DND-41 (cell line): ENCODE measurements around the gene ANKFN1.

Source experiments
- ATAC-seq: fragments of 200-7000 bp; cut with Tn5 transposase; 3 replicates; pipeline ENCODE4 v1.9.1; 2021; ENCODE audit warnings: low read depth; ENCODE audit not compliant: insufficient read depth
- DNase-seq: peaks from one replicate; pipeline ENCODE4 v3.0.0-alpha.2; 2020
- H2AFZ ChIP-seq: 2 replicates; pipeline ENCODE4 v1.6.0; 2012; ENCODE audit warnings: low read depth, low read length
- H3K27ac ChIP-seq: 2 replicates; pipeline ENCODE4 v1.5.1; 2012; ENCODE audit warnings: low read length, inconsistent platforms
- H3K27me3 ChIP-seq: fragments of 200-600 bp; sonication (generic); 2 replicates; pipeline ENCODE4 v1.6.0; 2012; ENCODE audit warnings: low read length, mild to moderate bottlenecking, inconsistent platforms; ENCODE audit not compliant: insufficient read depth, poor library complexity
- H3K36me3 ChIP-seq: 2 replicates; pipeline ENCODE4 v1.5.1; 2012; ENCODE audit warnings: low read length, inconsistent platforms; ENCODE audit not compliant: insufficient read depth
- H3K4me1 ChIP-seq: 2 replicates; pipeline ENCODE4 v1.5.1; 2012; ENCODE audit warnings: mild to moderate bottlenecking, low read length; ENCODE audit not compliant: insufficient read depth
- H3K4me2 ChIP-seq: 2 replicates; pipeline ENCODE4 v1.6.0; 2012; ENCODE audit warnings: mild to moderate bottlenecking, moderate library complexity, low read length, inconsistent platforms; ENCODE audit not compliant: insufficient read depth
- H3K4me3 ChIP-seq, 2 experiments: fragments of 200-600 bp in 1 of 2; shearing (Covaris generic) in 1 of 2; 2 replicates each; pipeline ENCODE4 v1.5.1; 2012 to 2016; ENCODE audit warnings: inconsistent platforms in 2 of 2, low read length in 2 of 2, mild to moderate bottlenecking in 2 of 2, low read depth in 1 of 2, moderate library complexity in 1 of 2
- H3K79me2 ChIP-seq: 2 replicates; pipeline ENCODE4 v1.6.0; 2012; ENCODE audit warnings: low read length, inconsistent platforms; ENCODE audit not compliant: insufficient read depth
- H3K9ac ChIP-seq: 2 replicates; pipeline ENCODE4 v1.6.0; 2012; ENCODE audit warnings: low read depth, mild to moderate bottlenecking, inconsistent platforms, low read length, moderate library complexity
- H3K9me3 ChIP-seq: 2 replicates; pipeline ENCODE4 v1.5.1; 2012; ENCODE audit warnings: low read length, moderate library complexity, mild to moderate bottlenecking, inconsistent platforms; ENCODE audit not compliant: insufficient read depth, severe bottlenecking
- H4K20me1 ChIP-seq: 2 replicates; pipeline ENCODE4 v1.6.0; 2012; ENCODE audit warnings: low read length; ENCODE audit not compliant: insufficient read depth
- EZH2 ChIP-seq: IDR thresholded peaks from 3 replicates; pipeline ENCODE4 v1.6.1; 2012; ENCODE audit warnings: borderline replicate concordance, low read depth, mild to moderate bottlenecking, moderate library complexity, low read length, inconsistent platforms; ENCODE audit not compliant: severe bottlenecking
- TF ChIP-seq, protein P1 (sequence below): IDR thresholded peaks from 2 replicates; pipeline ENCODE4 v1.5.1; 2012; ENCODE audit warnings: borderline replicate concordance, low read length, moderate library complexity, mild to moderate bottlenecking; ENCODE audit not compliant: poor library complexity, severe bottlenecking; ENCODE audit errors: extremely low read depth

The ANKFN1 gene

GRCh38 chr17:56291226-56291805, 138.0 kb downstream of the ANKFN1 start:
- no peaks in the 10 kb centered on the region for H4K20me1 ChIP-seq
- no peaks in the 10 kb centered on the region for H3K36me3 ChIP-seq
- ATAC-seq (no peak), DNase-seq (no peak)
- peak overlapping the region; percentile 95 for H3K27ac ChIP-seq
- H3K9ac ChIP-seq: peak overlapping the region; percentile 43
- H3K4me3 ChIP-seq: no peak overlapping the region
- H3K4me2 ChIP-seq: no peak overlapping the region
- H2AFZ ChIP-seq: peak overlapping the region; percentile 21; the same call in 1 of the 2 replicates
- H3K4me1 ChIP-seq: peaks cover 71% of the 10 kb centered on the region
- H3K9me3 ChIP-seq: no peaks in the 10 kb centered on the region
- H3K27me3 ChIP-seq: no peaks in the 10 kb centered on the region
- TF ChIP-seq, protein P1, sequence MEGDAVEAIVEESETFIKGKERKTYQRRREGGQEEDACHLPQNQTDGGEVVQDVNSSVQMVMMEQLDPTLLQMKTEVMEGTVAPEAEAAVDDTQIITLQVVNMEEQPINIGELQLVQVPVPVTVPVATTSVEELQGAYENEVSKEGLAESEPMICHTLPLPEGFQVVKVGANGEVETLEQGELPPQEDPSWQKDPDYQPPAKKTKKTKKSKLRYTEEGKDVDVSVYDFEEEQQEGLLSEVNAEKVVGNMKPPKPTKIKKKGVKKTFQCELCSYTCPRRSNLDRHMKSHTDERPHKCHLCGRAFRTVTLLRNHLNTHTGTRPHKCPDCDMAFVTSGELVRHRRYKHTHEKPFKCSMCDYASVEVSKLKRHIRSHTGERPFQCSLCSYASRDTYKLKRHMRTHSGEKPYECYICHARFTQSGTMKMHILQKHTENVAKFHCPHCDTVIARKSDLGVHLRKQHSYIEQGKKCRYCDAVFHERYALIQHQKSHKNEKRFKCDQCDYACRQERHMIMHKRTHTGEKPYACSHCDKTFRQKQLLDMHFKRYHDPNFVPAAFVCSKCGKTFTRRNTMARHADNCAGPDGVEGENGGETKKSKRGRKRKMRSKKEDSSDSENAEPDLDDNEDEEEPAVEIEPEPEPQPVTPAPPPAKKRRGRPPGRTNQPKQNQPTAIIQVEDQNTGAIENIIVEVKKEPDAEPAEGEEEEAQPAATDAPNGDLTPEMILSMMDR: no peak
- H3K79me2 ChIP-seq: no peaks in the 10 kb centered on the region

DNA sequence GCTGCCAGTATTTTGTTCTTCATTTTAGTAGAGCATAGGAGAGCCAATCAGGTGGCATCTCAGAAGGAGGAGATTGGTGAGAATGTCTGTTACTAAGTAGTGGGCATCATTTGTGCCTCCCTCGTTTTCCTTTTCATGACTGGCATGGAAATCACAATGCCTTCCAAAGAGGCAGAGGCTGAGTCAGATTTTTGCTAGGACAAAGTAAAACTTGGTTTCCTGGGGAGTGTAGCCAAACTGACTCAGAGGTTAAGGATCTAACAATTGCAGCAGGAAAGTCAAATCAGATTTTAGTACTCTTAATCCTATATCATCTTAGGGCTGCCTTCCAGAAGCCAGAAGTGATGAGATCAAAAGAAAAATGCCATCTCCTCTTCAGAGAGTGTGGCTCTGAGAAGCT, 138.7 kb downstream of the ANKFN1 start:
- H3K27me3 ChIP-seq: no peaks in the 10 kb centered on the region
- H3K27ac ChIP-seq: peak overlapping the region; percentile 95
- TF ChIP-seq, protein P1: no peak
- no peak for TF ChIP-seq EZH2
- no peak overlapping the region for H3K4me3 ChIP-seq
- no peaks in the 10 kb centered on the region for H3K79me2 ChIP-seq
- peaks cover 78% of the 10 kb centered on the region for H3K4me1 ChIP-seq
- no peak for ATAC-seq
- H2AFZ ChIP-seq: 0 out of 2 replicates have a peak overlapping the region, but pooled peaks have one; percentile 31
- no peaks in the 10 kb centered on the region for H3K36me3 ChIP-seq
- no peak for DNase-seq
- H3K4me2 ChIP-seq: no peak overlapping the region
- no peaks in the 10 kb centered on the region for H3K9me3 ChIP-seq
- peak overlapping the region; percentile 43; the same call in 1 of the 2 replicates for H3K9ac ChIP-seq
- no peaks in the 10 kb centered on the region for H4K20me1 ChIP-seq

DNA sequence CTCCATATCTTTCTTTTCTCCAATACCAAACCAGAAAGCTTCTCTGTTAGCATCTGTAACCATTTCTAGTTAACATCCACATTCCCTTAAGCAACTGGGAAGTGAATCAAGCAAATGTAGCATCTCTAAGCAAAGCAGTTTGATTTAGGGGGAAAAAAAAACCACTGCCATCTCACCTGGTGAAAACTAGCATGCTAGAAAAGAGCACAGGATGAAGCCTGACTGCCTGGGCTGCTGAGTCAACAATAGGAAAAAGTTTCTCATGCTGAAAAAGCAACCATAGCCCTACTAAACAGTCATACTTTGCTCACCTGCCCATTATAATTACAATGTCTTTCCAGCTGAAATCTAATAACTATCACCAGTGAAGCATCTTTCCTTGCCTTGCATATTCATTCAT, 139.3 kb downstream of the ANKFN1 start:
- no peaks in the 10 kb centered on the region for H3K79me2 ChIP-seq
- H3K4me3 ChIP-seq: no peak overlapping the region
- peak overlapping the region; percentile 43; the same call in 1 of the 2 replicates for H3K9ac ChIP-seq
- no peak for ATAC-seq
- H3K36me3 ChIP-seq: no peaks in the 10 kb centered on the region
- H3K4me1 ChIP-seq: peaks cover 83% of the 10 kb centered on the region
- TF ChIP-seq EZH2: no peak
- TF ChIP-seq, protein P1: no peak
- H2AFZ ChIP-seq: peak overlapping the region; percentile 31
- no peaks in the 10 kb centered on the region for H4K20me1 ChIP-seq
- H3K4me2 ChIP-seq: no peak overlapping the region
- DNase-seq: no peak
- H3K9me3 ChIP-seq: no peaks in the 10 kb centered on the region
- peak overlapping the region; percentile 95 for H3K27ac ChIP-seq
- H3K27me3 ChIP-seq: no peaks in the 10 kb centered on the region
